ENCODE data around the gene SHC3.

The SHC3 gene

DNA sequence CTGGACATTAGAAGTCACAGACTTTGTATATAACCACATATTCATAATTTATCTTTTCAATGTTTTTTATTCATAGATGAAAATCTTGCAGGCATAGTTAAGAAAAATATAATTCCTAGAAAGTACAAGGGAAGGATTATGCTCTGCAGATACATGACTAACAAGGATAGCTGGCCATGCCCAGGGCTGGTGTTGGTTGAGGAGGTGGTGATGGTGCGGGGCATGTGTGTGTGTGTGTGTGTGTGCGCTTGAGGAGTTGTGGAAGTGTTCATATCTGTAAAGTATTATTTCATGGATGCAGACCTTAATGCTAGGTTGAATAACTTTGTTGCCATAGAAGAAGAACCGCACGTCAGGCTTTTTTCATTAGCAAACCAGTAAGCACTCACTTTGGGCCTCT lies 186.1 kb downstream of the SHC3 start:
- H3K36me3 ChIP-seq (ENCODE audit: low read depth), result no peaks in the 10 kb centered on the region
- no peak overlapping the region for H3K27ac ChIP-seq (ENCODE audit: poor library complexity, severe bottlenecking)
- peaks cover 2% of the 10 kb centered on the region for H3K4me1 ChIP-seq (ENCODE audit: insufficient read depth, poor library complexity, severe bottlenecking)
- H3K4me3 ChIP-seq (ENCODE audit: severe bottlenecking), result no peak overlapping the region
- ATAC-seq (ENCODE audit: low read depth) (no peak), DNase-seq (ENCODE audit: low spot score) (no peak)
- TF ChIP-seq, protein P1, sequence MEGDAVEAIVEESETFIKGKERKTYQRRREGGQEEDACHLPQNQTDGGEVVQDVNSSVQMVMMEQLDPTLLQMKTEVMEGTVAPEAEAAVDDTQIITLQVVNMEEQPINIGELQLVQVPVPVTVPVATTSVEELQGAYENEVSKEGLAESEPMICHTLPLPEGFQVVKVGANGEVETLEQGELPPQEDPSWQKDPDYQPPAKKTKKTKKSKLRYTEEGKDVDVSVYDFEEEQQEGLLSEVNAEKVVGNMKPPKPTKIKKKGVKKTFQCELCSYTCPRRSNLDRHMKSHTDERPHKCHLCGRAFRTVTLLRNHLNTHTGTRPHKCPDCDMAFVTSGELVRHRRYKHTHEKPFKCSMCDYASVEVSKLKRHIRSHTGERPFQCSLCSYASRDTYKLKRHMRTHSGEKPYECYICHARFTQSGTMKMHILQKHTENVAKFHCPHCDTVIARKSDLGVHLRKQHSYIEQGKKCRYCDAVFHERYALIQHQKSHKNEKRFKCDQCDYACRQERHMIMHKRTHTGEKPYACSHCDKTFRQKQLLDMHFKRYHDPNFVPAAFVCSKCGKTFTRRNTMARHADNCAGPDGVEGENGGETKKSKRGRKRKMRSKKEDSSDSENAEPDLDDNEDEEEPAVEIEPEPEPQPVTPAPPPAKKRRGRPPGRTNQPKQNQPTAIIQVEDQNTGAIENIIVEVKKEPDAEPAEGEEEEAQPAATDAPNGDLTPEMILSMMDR (IDR thresholded peaks at IDR 0.05; ENCODE audit: poor library complexity, severe bottlenecking), result no peak
- H3K9me3 ChIP-seq (ENCODE audit: severe bottlenecking), result no peaks in the 10 kb centered on the region
- no peaks in the 10 kb centered on the region for H3K27me3 ChIP-seq (ENCODE audit: insufficient read depth, poor library complexity, severe bottlenecking)

DNA sequence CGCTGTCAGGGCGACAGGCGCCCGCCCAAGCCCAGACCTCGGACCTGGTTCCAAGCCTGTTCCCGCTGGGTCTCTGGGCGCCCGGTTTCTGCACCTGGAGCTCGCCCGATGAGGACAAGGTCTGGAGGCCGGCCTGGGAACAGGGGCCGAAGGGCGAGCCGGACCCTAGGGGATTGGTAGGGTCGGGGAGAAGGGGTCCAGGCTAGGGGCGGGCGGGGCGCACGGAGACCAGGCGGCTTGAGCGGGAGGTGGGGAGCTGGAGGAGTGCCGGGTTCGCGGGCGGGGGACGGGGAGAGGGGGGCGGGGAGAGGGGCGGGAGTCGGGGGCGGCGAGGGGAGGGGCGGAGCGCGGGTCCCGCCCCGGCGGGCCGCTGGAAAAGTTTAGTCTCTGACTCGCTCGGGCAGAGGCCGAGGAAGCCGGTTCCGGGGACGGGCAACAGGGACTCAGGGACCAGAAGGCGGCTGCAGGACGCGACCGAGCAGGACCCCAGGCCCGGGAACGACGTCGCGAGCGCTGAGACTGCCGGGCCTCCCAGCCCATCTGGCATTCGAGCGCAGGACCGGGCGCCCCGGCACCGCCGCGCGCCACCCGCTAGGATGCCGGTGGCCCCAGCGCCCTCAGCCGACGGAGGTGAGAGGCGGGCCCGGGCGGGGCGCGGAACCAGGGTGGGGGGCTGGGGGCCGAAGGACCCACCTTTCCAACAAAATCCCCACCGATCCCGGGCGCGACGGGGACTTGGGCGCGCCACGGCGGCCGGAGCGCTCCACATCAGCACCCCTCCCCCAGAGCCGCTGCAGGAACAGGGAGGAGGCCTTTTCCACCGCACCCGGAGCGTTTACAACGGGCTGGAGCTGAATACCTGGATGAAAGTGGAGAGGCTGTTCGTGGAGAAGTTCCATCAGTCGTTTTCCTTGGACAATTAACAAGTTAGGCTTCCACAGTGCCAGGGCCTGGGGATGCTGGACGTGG lies 187.3 kb downstream of the SHC3 start, which contains the start of gene S1PR3:
Gene S1PR3, plus strand, starts transcription at position 403 of the 969 bp plus-strand sequence. CDS start 9,733 bp downstream, outside the sequence.
- no peak within 1 kb of the TSS for H3K27ac ChIP-seq (ENCODE audit: poor library complexity, severe bottlenecking)
- DNase-seq (ENCODE audit: low spot score), result no peak
- peak within 1 kb of the TSS; percentile 86 for H3K4me3 ChIP-seq (ENCODE audit: severe bottlenecking)

DNA sequence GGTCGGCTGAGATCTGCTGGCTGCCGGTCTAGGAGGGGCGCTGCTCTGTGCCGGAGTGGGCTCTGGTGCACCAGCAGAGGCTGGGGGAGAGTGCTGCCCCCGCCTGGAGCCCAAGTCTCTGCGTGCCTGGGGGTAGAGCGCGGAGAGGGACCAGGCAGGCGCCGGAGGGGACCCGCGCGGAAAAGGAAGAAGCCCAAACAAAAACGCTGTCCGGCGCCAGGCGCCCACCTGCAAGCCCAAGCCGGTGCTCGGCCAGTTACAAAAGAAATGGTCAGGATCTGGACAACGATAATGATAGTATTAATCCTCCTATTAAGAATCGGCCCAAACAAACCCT lies 187.9 kb downstream of the SHC3 start:
- DNase-seq (ENCODE audit: low spot score) (no peak), ATAC-seq (ENCODE audit: low read depth) (no peak)
- no peak overlapping the region for H3K27ac ChIP-seq (ENCODE audit: poor library complexity, severe bottlenecking)
- no peaks in the 10 kb centered on the region for H3K27me3 ChIP-seq (ENCODE audit: insufficient read depth, poor library complexity, severe bottlenecking)
- H3K4me1 ChIP-seq (ENCODE audit: insufficient read depth, poor library complexity, severe bottlenecking), result peaks cover 2% of the 10 kb centered on the region
- H3K9me3 ChIP-seq (ENCODE audit: severe bottlenecking), result no peaks in the 10 kb centered on the region
- TF ChIP-seq, protein P1 (IDR thresholded peaks at IDR 0.05; ENCODE audit: poor library complexity, severe bottlenecking), result no peak
- peak overlapping the region; percentile 7 for H3K4me3 ChIP-seq (ENCODE audit: severe bottlenecking)
- no peaks in the 10 kb centered on the region for H3K36me3 ChIP-seq (ENCODE audit: low read depth)

More for the DNA sequence above, 187.3 kb downstream of the SHC3 start, which contains the start of gene S1PR3:
- Histone ChIP-seq H3K4me1 (ENCODE audit: insufficient read depth, poor library complexity, severe bottlenecking) (peaks cover 2% of the 10 kb centered on the region), H3K36me3 (ENCODE audit: low read depth) (no peaks in the 10 kb centered on the region), H3K9me3 (ENCODE audit: severe bottlenecking) (no peaks in the 10 kb centered on the region), H3K27me3 (ENCODE audit: insufficient read depth, poor library complexity, severe bottlenecking) (no peaks in the 10 kb centered on the region)
- TF ChIP-seq, protein P1 (IDR thresholded peaks at IDR 0.05; ENCODE audit: poor library complexity, severe bottlenecking), result no peak
- ATAC-seq (ENCODE audit: low read depth), result peak; percentile 77

DNA sequence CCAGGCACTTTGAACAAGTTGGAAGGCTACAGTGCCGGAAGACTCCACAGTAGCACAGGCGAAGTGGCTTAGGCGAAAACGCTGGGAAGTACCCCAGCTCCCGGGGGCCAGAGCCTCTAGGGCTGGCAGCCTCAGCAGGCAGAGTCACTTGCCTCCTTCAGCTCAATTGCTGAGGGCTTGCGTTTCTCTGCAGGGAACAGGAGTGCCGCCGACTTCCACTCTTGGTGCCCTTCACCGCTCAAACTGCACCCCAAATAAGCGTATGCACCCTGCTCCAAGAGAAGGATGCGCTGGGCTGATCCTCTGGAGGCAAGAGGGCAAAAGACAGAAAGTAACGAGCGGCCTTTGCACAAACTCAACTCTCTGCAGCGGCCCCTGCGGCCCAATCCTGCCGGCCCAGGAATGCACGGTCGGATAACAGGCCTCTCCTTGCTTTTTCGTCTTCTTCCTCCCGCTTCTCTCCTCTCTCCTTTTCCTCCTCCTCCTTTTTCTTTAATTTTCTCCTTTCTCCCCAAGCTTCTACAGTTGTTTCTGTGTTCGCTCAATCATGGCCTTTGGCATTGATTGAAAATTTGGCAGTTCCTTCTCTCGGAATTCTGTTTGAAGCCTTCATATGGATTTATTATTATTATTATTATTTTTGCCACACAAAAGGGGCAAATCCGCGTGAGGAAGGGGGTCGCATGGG lies 188.4 kb downstream of the SHC3 start:
- DNase-seq (ENCODE audit: low spot score), result no peak
- H3K4me3 ChIP-seq (ENCODE audit: severe bottlenecking), result no peak overlapping the region
- peaks cover 2% of the 10 kb centered on the region for H3K4me1 ChIP-seq (ENCODE audit: insufficient read depth, poor library complexity, severe bottlenecking)
- TF ChIP-seq, protein P1 (IDR thresholded peaks at IDR 0.05; ENCODE audit: poor library complexity, severe bottlenecking), result no peak
- no peaks in the 10 kb centered on the region for H3K9me3 ChIP-seq (ENCODE audit: severe bottlenecking)
- no peaks in the 10 kb centered on the region for H3K36me3 ChIP-seq (ENCODE audit: low read depth)
- no peak for ATAC-seq (ENCODE audit: low read depth)
- H3K27ac ChIP-seq (ENCODE audit: poor library complexity, severe bottlenecking), result no peak overlapping the region
- H3K27me3 ChIP-seq (ENCODE audit: insufficient read depth, poor library complexity, severe bottlenecking), result no peaks in the 10 kb centered on the region

Measured in RWPE2 (cell line).